ENCODE results near the gene MAP3K19.

GRCh38 chr2:134980639-134981038 is 66.6 kb downstream of the MAP3K19 start:
- no peak for TF ChIP-seq CREB1 (IDR thresholded peaks at IDR 0.05; ENCODE audit: low read depth)
- TF ChIP-seq EP300 (IDR thresholded peaks at IDR 0.05; ENCODE audit: borderline replicate concordance in 1 of 2, control insufficient read depth in 1 of 2, low read depth in 2 of 2, low read length in 2 of 2) = no peak
- TF ChIP-seq CTCF (IDR thresholded peaks at IDR 0.05 in 2 of 3, conservative IDR thresholded peaks at IDR 0.05 in 1 of 3; ENCODE audit: control insufficient read depth in 2 of 3, extremely low read depth in 1 of 3, insufficient read depth in 1 of 3, low read depth in 3 of 3, low read length in 3 of 3) = no peak
- TF ChIP-seq RAD51 (IDR thresholded peaks at IDR 0.05) = no peak
- no peak for TF ChIP-seq EZH2 (IDR thresholded peaks at IDR 0.05; ENCODE audit: borderline replicate concordance, control insufficient read depth, low read depth, low read length)
- no peak for TF ChIP-seq POLR2AphosphoS5 (IDR thresholded peaks at IDR 0.05; ENCODE audit: low read length)
- TF ChIP-seq, protein P1, sequence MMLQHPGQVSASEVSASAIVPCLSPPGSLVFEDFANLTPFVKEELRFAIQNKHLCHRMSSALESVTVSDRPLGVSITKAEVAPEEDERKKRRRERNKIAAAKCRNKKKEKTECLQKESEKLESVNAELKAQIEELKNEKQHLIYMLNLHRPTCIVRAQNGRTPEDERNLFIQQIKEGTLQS (IDR thresholded peaks at IDR 0.05; ENCODE audit: borderline replicate concordance, extremely low read depth, low read depth, low read length) = no peak

Measured in GM12878 (cell line).